Stromal cell of bone marrow (primary cell): ENCODE data around the gene ADCY10.

Experiments used
- DNase-seq: peaks from one replicate; pipeline ENCODE4 v3.0.0-alpha.2; 2012; ENCODE audit warnings: low read depth

ADCY10 gene

DNA sequence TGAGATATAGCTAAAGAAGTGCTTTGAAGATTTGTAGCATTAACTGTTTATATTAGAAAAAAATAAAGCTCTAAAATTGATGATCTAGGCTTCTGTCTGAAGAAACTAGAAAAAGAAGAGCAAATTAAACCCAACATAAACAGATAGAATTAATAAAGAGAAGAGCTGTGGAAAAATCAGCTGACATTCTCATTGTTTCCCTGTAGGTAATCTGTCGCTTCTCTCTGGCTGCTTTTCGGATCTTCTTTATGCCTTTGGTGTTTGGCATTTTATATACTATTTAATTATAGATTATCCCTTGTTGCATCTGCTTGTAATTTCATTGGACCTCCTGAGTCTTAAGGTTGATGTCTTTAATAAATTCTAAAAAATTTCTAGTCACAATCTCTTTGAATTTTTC, 132.4 kb downstream of the ADCY10 start:
- no peak for DNase-seq

DNA sequence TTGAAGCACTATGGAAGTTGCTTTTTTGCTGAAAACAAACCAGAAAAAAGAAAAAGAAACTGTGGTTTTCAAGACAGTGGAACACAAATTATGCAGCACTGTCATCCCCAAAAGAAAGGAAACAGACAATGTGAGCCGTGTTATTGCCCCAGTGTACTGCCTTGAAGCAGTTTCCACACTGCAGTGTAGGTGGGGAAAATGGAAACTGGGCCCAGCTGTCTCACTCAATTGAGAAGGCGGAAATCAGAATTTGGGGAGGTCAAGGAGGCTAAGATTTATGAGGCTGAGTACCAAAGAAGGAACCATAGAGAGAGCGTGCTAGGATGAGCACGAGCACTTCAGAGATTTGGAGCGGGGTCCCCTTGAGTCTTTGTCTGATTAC, 136.7 kb downstream of the ADCY10 start:
- no peak for DNase-seq

DNA sequence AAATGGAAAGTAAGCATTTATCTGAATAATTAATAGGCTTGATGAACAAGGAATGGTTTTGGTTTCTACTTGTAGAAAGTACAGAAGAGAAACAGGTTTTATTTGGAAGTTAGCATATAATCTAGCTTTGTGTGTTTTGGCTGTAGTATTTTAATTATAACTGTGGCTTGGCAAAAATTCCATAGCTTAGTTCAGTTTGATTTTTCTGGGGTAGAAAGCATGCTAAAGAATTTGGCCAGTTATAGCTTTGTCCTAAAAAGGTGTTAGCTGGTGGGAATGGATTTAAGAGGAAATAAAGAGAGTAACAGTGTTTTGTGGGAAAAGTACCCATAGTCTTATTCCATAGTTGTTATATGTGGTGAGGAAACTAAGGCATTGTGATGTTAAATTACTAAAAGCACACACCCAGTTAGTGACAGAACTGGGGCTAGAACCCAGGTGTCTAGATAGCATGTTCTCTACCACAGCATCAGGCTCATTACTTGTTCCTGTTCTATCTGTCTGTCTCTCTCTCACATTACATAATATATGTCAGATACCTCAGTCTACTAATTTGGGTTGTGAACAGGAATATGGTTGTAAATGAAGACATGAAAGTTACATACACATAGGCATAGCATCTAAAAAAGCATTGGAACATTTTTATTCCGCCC, 137.2 kb downstream of the ADCY10 start:
- DNase-seq = no peak

DNA sequence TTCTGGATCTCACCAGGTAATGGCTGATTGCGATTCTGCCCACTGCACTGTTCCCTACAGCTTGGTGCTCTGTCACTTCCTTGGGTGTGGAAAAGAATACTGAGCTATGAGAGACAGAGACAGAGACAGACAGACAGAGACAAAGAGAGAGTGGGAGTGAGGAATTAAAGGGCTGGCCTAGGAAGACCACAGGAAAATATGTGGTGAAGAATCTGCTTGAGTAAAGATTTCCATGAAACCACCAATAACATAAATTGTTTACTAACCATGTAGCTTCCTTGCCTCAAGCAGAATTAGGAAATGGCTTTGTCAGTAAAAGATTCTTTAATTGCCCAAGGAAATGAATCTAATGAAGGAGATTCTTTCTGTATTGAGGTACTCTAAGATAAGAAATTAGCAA, 137.8 kb downstream of the ADCY10 start:
- no peak for DNase-seq

DNA sequence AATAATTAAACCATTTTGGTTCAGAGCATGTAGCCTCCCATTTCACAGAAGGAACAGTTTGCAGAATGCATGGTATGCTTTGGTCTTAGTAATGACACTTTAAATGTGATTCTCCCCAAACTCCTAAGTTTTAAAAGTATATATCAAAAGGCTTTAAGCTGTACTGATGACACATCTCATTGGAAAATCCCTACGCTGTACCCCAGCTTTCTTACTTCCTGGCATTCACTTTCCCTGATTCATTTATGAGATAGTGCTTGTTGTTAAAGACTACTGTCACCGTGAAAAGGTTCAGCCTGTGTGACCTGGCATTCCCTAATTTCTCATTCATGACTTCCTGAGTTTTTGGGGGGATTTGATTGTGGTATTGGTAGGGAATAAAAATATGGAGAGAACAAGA, 138.8 kb downstream of the ADCY10 start:
- no peak for DNase-seq

DNA sequence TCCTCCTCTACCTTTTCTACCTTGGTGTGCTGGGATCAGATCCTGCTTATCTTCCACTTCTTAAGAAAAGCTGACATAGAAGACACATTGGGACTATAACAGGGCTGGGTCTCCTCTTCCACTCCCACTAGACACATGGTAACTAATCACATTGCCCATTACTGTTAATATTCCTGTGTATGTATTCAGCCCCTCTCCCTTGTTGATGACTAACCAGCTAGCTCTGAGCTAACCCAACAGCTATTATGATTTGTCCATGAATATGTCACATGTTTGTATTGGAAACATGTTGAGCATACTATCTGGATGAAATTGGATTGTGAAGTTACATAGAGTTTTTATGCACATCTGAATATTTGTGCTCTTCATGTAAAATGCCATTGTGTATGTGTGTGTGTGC, 139.2 kb downstream of the ADCY10 start:
- DNase-seq = no peak

DNA sequence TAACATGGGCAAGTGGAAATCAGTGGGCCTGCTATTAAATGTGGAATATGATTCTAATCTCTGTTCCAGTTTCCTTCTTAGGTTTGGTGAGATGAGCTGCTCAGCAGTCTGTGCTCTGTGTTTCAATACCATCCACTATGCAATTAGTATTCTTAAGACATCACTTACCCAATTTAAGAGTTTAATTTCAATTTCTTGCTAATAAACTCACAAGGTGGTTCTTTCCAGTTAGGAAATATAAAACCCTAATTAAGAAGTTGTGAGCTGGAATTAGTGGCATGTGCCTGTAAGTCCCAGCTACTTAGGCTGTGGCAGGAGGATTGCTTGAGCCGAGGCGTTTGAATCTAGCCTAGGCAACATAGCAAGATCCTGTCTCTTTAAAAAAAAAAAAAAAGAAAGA, 140.4 kb downstream of the ADCY10 start:
- DNase-seq = no peak

DNA sequence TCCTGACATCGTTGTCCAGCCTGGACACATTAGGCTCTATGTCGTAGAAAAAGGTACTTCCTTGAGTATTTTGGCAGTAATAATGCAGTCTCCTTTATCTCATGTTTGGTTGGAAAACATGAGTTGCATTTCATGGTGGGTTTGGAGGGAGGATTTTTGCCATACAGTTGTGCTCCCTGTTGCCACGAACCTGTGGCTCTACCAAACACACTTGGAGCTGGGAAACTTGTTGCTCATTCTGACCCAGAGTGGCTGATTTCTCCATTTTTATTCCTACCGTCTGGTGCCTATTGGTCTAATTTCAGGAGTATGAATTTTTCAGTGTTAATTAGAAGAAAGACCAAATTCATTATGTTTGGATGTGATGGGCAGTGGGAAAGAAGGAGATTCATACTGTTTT, 141.5 kb downstream of the ADCY10 start:
- DNase-seq = no peak

DNA sequence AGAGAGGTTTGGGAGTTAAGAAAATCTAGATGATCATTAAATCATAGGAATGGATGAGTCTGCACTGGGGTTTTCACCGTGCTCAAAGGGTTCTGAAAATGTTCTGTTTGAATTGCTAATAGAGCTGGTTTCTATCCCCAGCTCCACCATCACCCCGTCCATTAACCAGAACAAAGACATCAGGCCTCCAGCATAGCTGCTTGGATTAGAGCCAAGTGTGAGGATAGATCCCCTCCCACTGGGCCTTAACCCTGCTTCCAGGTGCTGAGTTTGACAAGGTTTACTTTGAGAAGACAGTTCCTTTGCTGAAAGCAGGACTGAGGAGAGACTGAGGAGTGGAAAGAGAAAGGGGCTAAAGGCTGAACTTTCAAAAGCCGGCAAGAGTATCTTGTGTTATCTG, 143.8 kb downstream of the ADCY10 start:
- DNase-seq = no peak

DNA sequence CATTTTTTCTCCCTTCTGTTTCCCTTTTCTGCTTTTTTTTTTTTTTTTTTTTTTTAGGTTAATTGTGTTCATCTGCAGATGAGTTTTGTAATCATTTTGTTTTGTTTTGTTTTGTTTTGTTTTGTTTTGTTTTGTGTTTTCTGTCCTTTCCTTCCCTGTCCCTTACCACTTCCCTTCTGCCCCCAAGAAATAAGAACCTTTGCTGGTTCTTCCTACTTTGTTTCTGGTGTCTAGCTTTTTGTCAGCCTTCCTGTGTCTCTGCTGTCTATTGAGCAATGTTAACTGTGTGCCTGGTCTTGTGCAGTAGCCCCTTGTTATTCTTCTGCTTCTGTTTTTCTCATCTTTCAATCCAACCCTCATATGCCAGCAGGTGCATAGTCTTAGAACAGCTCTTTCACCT, 146.2 kb downstream of the ADCY10 start:
- no peak for DNase-seq

DNA sequence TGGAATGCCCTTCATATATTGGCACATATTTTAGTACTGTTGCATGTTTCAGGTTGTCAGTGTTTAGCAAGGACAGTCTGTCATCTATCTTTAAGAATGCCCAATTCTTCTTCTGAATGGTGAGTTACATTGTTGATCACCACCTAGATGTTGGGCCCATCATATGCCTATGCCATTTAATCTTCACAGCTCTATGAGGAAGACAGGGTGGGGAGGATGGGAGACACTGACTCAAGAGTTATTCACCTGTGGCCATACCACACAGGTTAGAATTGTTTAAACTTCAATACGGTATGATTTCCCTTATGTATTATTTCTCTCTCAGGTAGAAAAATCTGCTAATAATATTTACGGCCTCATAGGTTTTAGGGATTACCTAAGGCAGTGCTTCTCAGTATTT, 147.4 kb downstream of the ADCY10 start:
- no peak for DNase-seq

DNA sequence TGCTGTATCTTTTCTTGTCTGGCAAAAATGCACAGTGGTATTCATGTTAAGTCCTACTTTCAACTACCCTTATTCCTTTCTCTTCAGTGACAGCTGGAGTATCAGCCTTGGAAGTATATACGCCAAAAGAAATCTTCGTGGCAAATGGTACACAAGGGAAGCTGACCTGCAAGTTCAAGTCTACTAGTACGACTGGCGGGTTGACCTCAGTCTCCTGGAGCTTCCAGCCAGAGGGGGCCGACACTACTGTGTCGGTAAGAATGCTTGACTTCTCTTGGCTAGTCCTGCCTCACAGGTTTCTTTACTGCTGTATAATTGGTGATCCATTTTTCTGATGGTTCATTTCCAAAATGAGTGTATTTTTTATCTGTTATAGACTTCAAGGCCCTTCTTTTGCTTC, 148.4 kb downstream of the ADCY10 start:
- no peak for DNase-seq

DNA sequence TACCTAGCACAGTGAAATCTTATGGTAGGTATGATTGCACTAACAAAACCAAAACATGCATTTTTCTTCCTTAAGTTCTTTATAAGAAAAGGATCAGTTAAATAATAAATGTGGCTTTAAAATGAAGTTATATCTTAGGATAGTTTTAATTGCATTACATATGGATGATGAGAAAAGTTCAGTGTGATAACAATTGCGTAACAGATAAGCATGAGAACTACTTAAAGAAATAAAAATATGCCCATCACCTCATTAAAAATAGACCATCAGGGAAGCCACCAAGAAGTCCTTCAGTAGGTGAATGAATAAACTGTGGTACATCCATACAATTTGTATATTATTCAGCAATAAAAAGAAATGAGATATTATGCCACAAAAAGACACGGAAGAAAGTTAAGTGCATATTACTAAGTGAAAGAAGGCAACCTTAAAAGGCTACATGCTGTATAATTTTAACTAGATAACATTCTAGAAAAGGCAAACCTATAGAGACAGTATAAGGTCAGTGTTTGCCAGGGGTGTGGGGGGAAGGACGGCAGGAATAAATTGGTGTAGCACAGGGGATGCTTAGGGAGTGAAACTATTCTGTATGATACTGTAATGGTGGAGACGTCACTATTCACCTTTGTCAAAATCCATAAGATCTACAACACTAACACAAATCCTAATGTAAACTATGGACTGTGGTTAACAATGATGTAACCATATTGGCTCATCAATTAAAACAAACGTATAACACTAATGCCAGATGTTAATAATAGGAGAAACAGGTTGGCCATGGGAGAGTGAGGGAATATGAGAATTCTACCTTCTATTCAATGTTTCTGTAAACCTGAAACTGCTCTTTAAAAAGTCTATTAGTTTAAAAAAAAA, 149.2 kb downstream of the ADCY10 start:
- no peak for DNase-seq

DNA sequence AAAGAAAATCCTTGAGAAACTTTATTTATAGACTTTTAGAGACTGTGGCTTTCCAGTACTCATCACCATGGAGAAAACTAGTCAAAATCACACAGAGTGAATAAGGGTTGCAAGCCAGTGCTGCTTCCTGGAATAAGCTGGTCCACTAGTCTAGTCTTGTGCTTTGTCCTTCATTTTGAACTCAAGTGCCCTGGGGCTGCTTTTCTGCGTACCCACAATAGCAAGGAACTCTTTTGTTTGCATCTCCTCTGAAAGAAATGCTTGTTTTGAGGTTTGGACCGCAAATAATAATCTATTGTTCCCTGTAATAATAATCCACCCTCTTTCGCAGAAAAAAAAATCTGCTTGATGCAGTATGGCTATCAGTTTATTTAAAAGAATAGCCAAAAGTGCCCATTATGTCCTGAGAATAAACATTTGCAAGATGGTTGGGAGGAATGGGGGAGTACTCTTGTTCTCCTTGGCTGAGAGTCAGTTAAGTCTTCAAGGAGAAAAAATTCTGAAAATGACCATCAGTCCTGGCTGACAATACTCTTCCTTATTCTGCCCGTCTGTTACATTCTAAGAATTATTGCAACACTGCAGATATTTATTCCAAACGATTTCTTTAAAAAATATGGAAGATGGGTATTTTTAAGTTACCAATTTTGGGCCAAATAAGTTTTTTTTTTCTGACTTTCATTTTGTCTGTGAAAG, 150.3 kb downstream of the ADCY10 start:
- no peak for DNase-seq

DNA sequence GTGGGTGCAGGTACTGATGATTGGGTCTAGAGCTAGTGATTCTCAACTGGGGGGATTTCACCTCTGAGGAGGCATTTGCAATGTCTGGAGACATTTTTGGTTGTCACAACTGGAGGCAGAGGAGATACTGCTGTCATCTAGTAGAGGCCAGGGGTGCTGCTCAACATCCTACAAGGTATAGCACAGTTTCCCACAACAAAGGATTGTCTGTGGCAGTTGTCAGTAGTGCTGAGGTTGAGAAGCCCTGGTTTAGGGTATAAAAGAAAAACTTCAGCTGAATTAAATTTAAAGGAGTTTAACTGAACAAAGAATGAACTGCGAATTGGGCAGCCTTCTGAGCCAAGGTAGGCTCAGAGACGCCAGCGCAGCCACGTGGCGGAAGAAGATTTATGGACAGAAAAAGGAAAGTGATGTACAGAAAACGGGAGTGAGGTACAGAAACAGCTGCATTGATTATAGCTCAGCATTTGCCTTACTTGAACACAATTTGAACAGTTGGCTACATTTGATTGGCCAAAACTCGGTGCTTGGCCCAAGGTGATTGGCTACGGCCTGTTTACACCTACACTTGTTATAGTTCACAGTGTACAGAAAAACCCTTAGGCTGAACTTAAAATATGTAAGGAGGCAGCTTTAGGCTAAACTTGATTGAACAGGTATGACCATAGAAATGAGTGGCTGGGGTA, 151.7 kb downstream of the ADCY10 start:
- DNase-seq = no peak

DNA sequence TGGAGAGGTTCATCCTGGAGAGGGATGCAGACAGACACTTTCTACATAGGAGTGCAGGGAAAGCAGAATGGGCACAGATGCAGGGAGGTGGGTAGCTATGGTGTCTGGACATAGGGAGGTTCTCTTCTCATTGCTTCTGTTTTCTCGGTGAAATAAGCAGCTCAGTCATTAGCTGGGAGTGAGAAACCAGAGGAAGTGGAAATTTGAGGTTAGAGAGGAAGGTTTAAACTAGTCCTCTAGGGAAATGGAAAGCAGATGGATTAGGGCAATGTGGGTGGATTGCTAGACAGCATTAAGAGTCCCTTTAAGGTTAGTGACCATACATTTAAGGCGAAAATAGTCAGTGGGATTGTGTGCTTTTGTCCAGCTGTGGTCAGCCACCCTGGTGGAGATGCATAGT, 152.5 kb downstream of the ADCY10 start:
- DNase-seq = no peak
